ENCODE data around the gene EME2. TPM values are rescaled to one million over a fixed set of nuclear protein-coding genes. Genes with fewer than 3 reads are reported as not detected.

EME2 gene
- total RNA-seq, 2 experiments from 2014 or later: 15.5 to 15.6 TPM

DNA sequence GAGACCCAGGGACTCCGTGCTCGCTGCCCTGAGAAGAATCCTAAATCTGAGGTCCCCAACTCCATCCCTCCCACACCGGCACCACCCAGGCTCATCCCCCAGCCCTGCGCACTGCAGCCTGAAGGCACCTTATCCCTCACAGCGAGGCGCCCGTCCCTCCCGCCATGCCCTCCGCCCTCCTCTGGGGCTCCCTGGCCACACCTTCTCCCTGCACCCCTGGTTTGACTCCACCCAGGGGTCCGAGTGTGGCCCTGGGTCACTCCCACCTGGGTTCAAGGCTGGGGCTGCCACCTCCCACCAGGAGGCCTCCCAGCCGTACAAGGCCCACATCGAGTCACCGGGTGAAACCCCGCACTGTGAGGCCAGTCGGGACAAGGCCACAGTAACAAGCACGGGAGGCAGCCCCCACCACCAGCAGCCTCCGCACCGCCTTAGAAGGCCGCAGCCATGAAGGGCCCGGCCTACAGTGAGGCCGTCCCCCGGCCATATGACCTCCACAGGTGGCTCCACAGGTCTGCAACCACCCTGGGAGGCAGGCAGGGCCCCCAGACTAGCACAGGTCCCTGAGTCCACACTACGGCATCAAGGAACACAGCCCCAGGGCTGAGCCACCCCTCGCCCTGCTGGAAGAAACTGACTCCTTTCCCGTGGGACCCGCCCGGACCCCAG, 45.7 kb downstream of the EME2 start:
- TF ChIP-seq, protein P1, sequence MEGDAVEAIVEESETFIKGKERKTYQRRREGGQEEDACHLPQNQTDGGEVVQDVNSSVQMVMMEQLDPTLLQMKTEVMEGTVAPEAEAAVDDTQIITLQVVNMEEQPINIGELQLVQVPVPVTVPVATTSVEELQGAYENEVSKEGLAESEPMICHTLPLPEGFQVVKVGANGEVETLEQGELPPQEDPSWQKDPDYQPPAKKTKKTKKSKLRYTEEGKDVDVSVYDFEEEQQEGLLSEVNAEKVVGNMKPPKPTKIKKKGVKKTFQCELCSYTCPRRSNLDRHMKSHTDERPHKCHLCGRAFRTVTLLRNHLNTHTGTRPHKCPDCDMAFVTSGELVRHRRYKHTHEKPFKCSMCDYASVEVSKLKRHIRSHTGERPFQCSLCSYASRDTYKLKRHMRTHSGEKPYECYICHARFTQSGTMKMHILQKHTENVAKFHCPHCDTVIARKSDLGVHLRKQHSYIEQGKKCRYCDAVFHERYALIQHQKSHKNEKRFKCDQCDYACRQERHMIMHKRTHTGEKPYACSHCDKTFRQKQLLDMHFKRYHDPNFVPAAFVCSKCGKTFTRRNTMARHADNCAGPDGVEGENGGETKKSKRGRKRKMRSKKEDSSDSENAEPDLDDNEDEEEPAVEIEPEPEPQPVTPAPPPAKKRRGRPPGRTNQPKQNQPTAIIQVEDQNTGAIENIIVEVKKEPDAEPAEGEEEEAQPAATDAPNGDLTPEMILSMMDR (IDR thresholded peaks at IDR 0.05): no peak
- Mint-ChIP-seq H3K4me1 (ENCODE audit: low read depth) (peaks cover 4% of the 10 kb centered on the region), H3K27ac (no peak overlapping the region), H3K36me3 (ENCODE audit: low read depth) (peaks cover 16% of the 10 kb centered on the region), H3K9me3 (no peaks in the 10 kb centered on the region), H3K27me3 (no peaks in the 10 kb centered on the region), H3K4me3 (no peak overlapping the region)
- CTCF ChIA-PET: no interaction called here
- POLR2A ChIA-PET: no interaction called here
- intact Hi-C loops (cut with micrococcal nuclease): no loop called here
- ATAC-seq (no peak), DNase-seq (no peak)

DNA sequence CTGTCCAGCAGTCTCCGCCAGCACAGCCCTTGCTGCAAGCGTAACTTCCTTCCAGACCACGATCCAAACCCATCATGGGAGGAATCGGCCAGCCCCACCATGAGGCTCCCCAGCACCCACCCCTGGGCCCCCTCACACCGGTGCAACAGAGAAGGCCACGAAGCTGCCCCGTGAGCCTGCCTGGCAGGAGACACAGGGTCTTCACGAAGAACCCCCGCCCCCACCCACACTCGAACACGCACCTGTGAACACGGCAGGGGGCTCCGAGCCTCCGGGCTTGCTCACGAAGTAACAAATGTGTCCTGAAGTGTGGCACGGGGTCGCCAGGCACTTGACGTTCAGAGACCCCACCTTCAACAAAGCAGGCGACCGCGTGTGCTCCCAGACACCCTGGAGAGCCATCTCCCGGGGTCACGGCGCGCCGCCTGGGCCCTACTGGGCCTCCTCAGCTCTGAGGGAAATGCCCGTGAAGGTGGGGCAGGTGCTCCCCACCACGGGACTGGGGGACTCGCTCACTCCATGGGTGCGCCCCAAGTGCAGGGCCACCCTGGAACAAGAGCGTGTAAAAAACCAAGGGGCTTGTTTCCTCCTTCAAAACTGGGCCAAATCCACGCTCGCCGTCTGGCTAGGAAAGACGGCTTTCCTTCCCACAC, 46.4 kb downstream of the EME2 start:
- no peak for ATAC-seq
- H3K4me1 Mint-ChIP-seq (ENCODE audit: low read depth): peaks cover 3% of the 10 kb centered on the region
- no peak overlapping the region for H3K27ac Mint-ChIP-seq
- no peaks in the 10 kb centered on the region for H3K27me3 Mint-ChIP-seq
- intact Hi-C loops (cut with micrococcal nuclease): no loop called here
- TF ChIP-seq, protein P1 (IDR thresholded peaks at IDR 0.05): no peak
- POLR2A ChIA-PET: no interaction called here
- H3K9me3 Mint-ChIP-seq: no peaks in the 10 kb centered on the region
- DNase-seq: no peak
- peaks cover 12% of the 10 kb centered on the region for H3K36me3 Mint-ChIP-seq (ENCODE audit: low read depth)
- H3K4me3 Mint-ChIP-seq: no peak overlapping the region
- CTCF ChIA-PET: no interaction called here

DNA sequence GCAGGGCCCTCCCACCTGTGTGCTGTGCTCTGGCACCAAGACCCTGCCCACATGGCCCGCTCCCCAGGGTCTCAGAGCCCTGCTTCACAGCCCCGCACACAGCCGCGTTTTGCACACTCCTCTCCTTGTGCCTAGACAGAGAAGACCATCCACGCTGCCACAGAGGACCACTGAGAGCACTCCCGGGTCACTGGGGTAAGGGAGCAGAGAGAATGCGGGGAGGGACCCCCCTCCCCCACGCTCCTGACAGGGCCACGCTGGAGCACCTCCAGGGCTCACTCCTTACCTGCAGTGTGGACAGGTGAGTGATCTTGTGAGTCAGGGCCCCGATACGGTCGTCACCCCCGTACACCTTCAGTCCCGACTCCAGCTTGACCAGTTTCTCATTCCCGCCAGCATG, 47.0 kb downstream of the EME2 start:
- peaks cover 12% of the 10 kb centered on the region for H3K36me3 Mint-ChIP-seq (ENCODE audit: low read depth)
- peaks cover 7% of the 10 kb centered on the region for H3K4me1 Mint-ChIP-seq (ENCODE audit: low read depth)
- intact Hi-C loops (cut with micrococcal nuclease): no loop called here
- no peak overlapping the region for H3K4me3 Mint-ChIP-seq
- H3K27ac Mint-ChIP-seq: no peak overlapping the region
- H3K9me3 Mint-ChIP-seq: no peaks in the 10 kb centered on the region
- ATAC-seq: no peak
- TF ChIP-seq, protein P1 (IDR thresholded peaks at IDR 0.05): no peak
- no peaks in the 10 kb centered on the region for H3K27me3 Mint-ChIP-seq
- DNase-seq: no peak
- ChIA-PET POLR2A (no interaction called here), CTCF (no interaction called here)

DNA sequence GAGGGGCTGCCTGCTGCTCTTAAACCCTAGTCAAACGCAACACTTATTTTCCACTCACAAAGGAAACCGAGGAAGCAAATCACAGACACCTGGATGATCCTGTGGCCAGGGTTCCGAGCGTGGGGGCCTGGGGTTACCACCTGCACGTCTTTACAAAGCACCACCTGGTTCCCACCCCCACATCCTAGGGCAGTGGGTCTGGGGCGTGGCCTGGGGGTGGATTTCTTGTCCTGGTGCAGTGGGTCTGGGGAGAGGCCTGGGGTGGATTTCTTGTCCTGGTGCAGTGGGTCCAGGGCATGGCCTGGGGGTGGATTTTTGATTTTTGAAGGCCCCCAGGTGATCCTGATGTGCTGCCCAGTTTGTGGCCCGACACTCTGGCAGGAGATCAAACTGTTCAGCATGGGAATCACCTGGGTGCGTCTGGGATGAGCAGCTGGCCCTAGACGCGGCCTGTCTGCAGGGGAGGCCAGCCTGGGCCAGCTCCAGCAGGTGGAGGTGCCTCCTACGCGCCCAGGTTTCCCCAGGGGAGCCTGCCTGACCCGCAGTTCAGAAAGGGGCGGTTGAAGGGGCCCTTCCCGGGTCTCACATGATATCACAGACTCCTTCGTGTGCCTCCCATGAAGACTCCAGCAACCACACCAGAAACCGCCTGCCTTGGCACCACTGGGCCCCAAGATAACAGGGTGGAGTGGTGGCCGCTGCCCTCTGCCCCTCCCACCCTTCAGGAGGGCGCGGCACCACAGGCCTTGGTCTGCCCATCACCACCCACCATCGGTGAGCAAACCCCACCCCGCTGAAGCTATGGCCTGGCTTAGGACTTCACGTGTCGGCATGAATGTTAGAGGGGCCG, 47.7 kb downstream of the EME2 start:
- POLR2A ChIA-PET: no interaction called here
- TF ChIP-seq, protein P1 (IDR thresholded peaks at IDR 0.05): no peak
- no peaks in the 10 kb centered on the region for H3K9me3 Mint-ChIP-seq
- no peak for DNase-seq
- intact Hi-C loops (cut with micrococcal nuclease): no loop called here
- no peak for ATAC-seq
- peaks cover 6% of the 10 kb centered on the region for H3K36me3 Mint-ChIP-seq (ENCODE audit: low read depth)
- H3K4me1 Mint-ChIP-seq (ENCODE audit: low read depth): peaks cover 10% of the 10 kb centered on the region
- no peak overlapping the region for H3K27ac Mint-ChIP-seq
- CTCF ChIA-PET: no interaction called here
- H3K4me3 Mint-ChIP-seq: no peak overlapping the region
- no peaks in the 10 kb centered on the region for H3K27me3 Mint-ChIP-seq

DNA sequence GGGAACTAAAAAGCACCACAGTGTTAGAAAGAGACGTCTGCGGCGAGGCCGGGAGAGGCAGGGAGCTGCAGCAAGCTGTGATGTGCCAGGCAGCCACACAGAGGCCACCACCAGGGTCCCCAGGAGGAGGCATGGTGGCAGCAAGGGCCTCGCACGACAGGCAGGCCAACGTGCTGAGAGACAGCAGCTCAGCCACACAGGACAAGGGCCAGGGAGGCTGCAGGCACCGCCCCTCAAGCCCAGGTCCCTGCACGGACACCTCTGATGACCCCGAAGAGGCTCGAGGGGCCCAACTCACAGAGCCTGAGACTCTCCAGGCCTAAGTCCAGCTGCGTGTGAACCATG, 48.3 kb downstream of the EME2 start:
- ATAC-seq (no peak), DNase-seq (no peak)
- Mint-ChIP-seq H3K4me3 (no peak overlapping the region), H3K4me1 (ENCODE audit: low read depth) (peaks cover 15% of the 10 kb centered on the region), H3K9me3 (no peaks in the 10 kb centered on the region), H3K36me3 (ENCODE audit: low read depth) (peaks cover 4% of the 10 kb centered on the region), H3K27ac (no peak overlapping the region), H3K27me3 (no peaks in the 10 kb centered on the region)
- TF ChIP-seq, protein P1 (IDR thresholded peaks at IDR 0.05): no peak
- POLR2A ChIA-PET: no interaction called here
- CTCF ChIA-PET: no interaction called here
- intact Hi-C loops (cut with micrococcal nuclease): no loop called here
